ENCODE results near the gene FSTL5. TPM values are rescaled to one million over a fixed set of nuclear protein-coding genes. Genes with fewer than 3 reads are reported as not detected.

FSTL5 gene
- total and polyA plus RNA-seq, 2 donors (not counting 3 experiments of a cell fraction or from before 2014, with no cell fraction given), result 1.3 to 1.9 TPM

- no peaks in the 10 kb centered on the region for H3K79me2 ChIP-seq (ENCODE audit: control insufficient read depth, insufficient read depth, low read length)
- H3K36me3 ChIP-seq (ENCODE audit: control insufficient read depth in 2 of 2, extremely low read depth in 1 of 2, insufficient read depth in 2 of 2, low read length in 2 of 2), result no peaks in the 10 kb centered on the region
- no peak overlapping the region for H3K4me3 ChIP-seq (replicated peaks in 1 of 3; ENCODE audit: insufficient read depth in 1 of 3, low read depth in 1 of 3, low read length in 3 of 3)
- TF ChIP-seq CTCF (IDR thresholded peaks at IDR 0.05; ENCODE audit: extremely low read depth in 1 of 2, insufficient read depth in 1 of 2, low read depth in 1 of 2, low read length in 2 of 2) (no peak), MAX (IDR thresholded peaks at IDR 0.05; ENCODE audit: insufficient read depth, insufficient read length) (no peak), GATA2 (IDR thresholded peaks at IDR 0.05; ENCODE audit: insufficient read depth, insufficient read length, low read depth, low read length) (no peak), JUN (IDR thresholded peaks at IDR 0.05; ENCODE audit: borderline replicate concordance, insufficient read depth, insufficient read length, low read depth) (peak; percentile 83), POLR2AphosphoS5 (IDR thresholded peaks at IDR 0.05; ENCODE audit: insufficient read depth, low read depth, low read length) (no peak), MYC (IDR thresholded peaks at IDR 0.05; ENCODE audit: low read depth, low read length) (no peak), FOS (IDR thresholded peaks at IDR 0.05; ENCODE audit: borderline replicate concordance, insufficient read depth, low read length) (peak; percentile 91)
- peak overlapping the region; percentile 16 for H3K4me2 ChIP-seq (ENCODE audit: insufficient read depth, low read length)
- H4K20me1 ChIP-seq (replicated peaks; ENCODE audit: control insufficient read depth, extremely low read depth, insufficient read depth, low read length), result no peaks in the 10 kb centered on the region
- peak; percentile 88 for FAIRE-seq
- TSS peak; percentile 71 for BruUV-seq (replicated peaks)
- no peaks in the 10 kb centered on the region for H3K9me1 ChIP-seq (replicated peaks; ENCODE audit: control insufficient read depth, extremely low read depth, insufficient read depth, low read length)
- peak overlapping the region; percentile 12 for H3K9ac ChIP-seq (replicated peaks; ENCODE audit: extremely low read depth, insufficient read depth, low read length)
- POLR2A ChIA-PET, result interaction anchor here (1.0 kb wide), 1 partner anchor 74 kb away, joined by 3 read pairs; no protein-coding TSS in a partner anchor
- peak; percentile 85 for DNase-seq (ENCODE audit: low read depth, low spot score)
- no peaks in the 10 kb centered on the region for H3K9me3 ChIP-seq (replicated peaks; ENCODE audit: control insufficient read depth, insufficient read depth, low read length)
- intact Hi-C loops (cut with micrococcal nuclease) (loop anchor here (1.0 kb wide), 1 partner anchor 17 kb away; no protein-coding TSS in a partner anchor), dilution Hi-C loops (cut with MboI; ENCODE audit: extremely low pct_ligation_motif_present, low sequenced_read_pairs) (no loop called here)
- no peak overlapping the region for H2AFZ ChIP-seq (ENCODE audit: low read depth, low read length)
- peaks cover 16% of the 10 kb centered on the region for H3K4me1 ChIP-seq (ENCODE audit: control insufficient read depth, extremely low read depth, insufficient read depth, low read length)
- no peaks in the 10 kb centered on the region for H3K27me3 ChIP-seq (ENCODE audit: control insufficient read depth in 2 of 2, insufficient read depth in 2 of 2, low read length in 2 of 2)
- CTCF ChIA-PET, result interaction anchor here (0.9 to 1.9 kb wide), 7 partner anchors 11 to 455 kb away, joined by 3 to 5 read pairs (median 4); no protein-coding TSS in a partner anchor
- peak overlapping the region; percentile 61 for H3K27ac ChIP-seq (ENCODE audit: insufficient read depth, low read depth, low read length)
These were observed 449.6 kb downstream of the FSTL5 start for GRCh38 chr4:161714022-161714751.

All from endothelial cell of umbilical vein (primary cell).